Liver (tissue), 9 donors: ENCODE measurements around the gene RPS28. TPM values are rescaled to one million over a fixed set of nuclear protein-coding genes. Genes with fewer than 3 reads are reported as not detected.

ENCODE experiments used
- DNase-seq: peaks from one replicate; pipeline ENCODE4 v3.0.0-alpha.2; 2017; ENCODE audit warnings: low spot score
- H3K27ac ChIP-seq, 2 donors: one replicate each; pipeline ENCODE4 v1.7.0; 2013; ENCODE audit warnings: inconsistent platforms in 2 of 2, low read length in 2 of 2, control low read depth in 1 of 2, low read depth in 1 of 2, mild to moderate bottlenecking in 1 of 2
- H3K27me3 ChIP-seq, 4 donors: one replicate each; pipeline versions ENCODE4 v1.6.1 to v1.7.0; 2013; ENCODE audit warnings: low read length in 3 of 4, inconsistent platforms in 1 of 4, mild to moderate bottlenecking in 1 of 4, moderate library complexity in 1 of 4; ENCODE audit not compliant: control insufficient read depth in 4 of 4, insufficient read depth in 4 of 4
- H3K36me3 ChIP-seq, 4 donors: one replicate each; pipeline versions ENCODE4 v1.6.1 to v1.7.0; 2013; ENCODE audit warnings: low read length in 3 of 4, mild to moderate bottlenecking in 3 of 4, low read depth in 1 of 4, moderate library complexity in 1 of 4; ENCODE audit not compliant: control insufficient read depth in 4 of 4, insufficient read depth in 3 of 4
- H3K4me1 ChIP-seq, 4 donors: one replicate each; pipeline versions ENCODE4 v1.6.1 to v1.7.0; 2013; ENCODE audit warnings: low read length in 3 of 4, mild to moderate bottlenecking in 3 of 4, moderate library complexity in 1 of 4; ENCODE audit not compliant: control insufficient read depth in 4 of 4, insufficient read depth in 4 of 4
- H3K4me3 ChIP-seq, 3 donors: one replicate each; pipeline versions ENCODE4 v1.6.1 to v1.7.0; 2013; ENCODE audit warnings: low read length in 3 of 3, control low read depth in 1 of 3, low read depth in 1 of 3, mild to moderate bottlenecking in 1 of 3
- H3K9ac ChIP-seq, 2 donors: one replicate each; pipeline ENCODE4 v1.7.0; 2013; ENCODE audit warnings: low read length in 2 of 2, mild to moderate bottlenecking in 2 of 2, moderate library complexity in 2 of 2, control low read depth in 1 of 2, low read depth in 1 of 2
- H3K9me3 ChIP-seq, 4 donors: one replicate each; pipeline versions ENCODE4 v1.6.1 to v1.7.0; 2013; ENCODE audit warnings: low read length in 3 of 4; ENCODE audit not compliant: control insufficient read depth in 4 of 4
- ATF3 ChIP-seq: IDR thresholded peaks from 2 replicates; pipeline ENCODE4 v1.6.1; 2016; ENCODE audit warnings: antibody characterized with exemption
- CTCF ChIP-seq: fragments of 150-350 bp; IDR thresholded peaks from 2 replicates; pipeline ENCODE4 v1.5.1; 2017; ENCODE audit warnings: improper control_type of control experiment, low read depth, low read length; ENCODE audit not compliant: missing input control
- EGR1 ChIP-seq, 2 donors: IDR thresholded peaks; 2 replicates each; pipeline ENCODE4 v1.6.1; 2016 to 2018; ENCODE audit warnings: antibody characterized with exemption in 2 of 2, low read depth in 2 of 2
- FOXA1 ChIP-seq: IDR thresholded peaks from 2 replicates; pipeline ENCODE4 v1.6.1; 2016; ENCODE audit warnings: antibody characterized with exemption
- FOXA2 ChIP-seq: IDR thresholded peaks from 2 replicates; pipeline ENCODE4 v1.6.1; 2016; ENCODE audit warnings: antibody characterized with exemption
- GABPA ChIP-seq, 2 donors: IDR thresholded peaks in 1 of 2; conservative IDR thresholded peaks in 1 of 2; 2 replicates each; pipeline ENCODE4 v1.6.1; 2016; ENCODE audit warnings: antibody characterized with exemption in 2 of 2, mild to moderate bottlenecking in 1 of 2, moderate library complexity in 1 of 2
- HNF4A ChIP-seq, 2 donors: conservative IDR thresholded peaks; 2 replicates each; pipeline ENCODE4 v1.6.1; 2016; ENCODE audit warnings: antibody characterized with exemption in 2 of 2, mild to moderate bottlenecking in 2 of 2
- HNF4G ChIP-seq: IDR thresholded peaks from 2 replicates; pipeline ENCODE4 v1.6.1; 2016; ENCODE audit warnings: antibody characterized with exemption
- JUND ChIP-seq, 2 donors: IDR thresholded peaks; 2 replicates each; pipeline ENCODE4 v1.6.1; 2016; ENCODE audit warnings: antibody characterized with exemption in 2 of 2
- MAX ChIP-seq: IDR thresholded peaks from 2 replicates; pipeline ENCODE4 v1.6.1; 2016; ENCODE audit warnings: antibody characterized with exemption
- NR2F2 ChIP-seq: IDR thresholded peaks from 2 replicates; pipeline ENCODE4 v1.6.1; 2016; ENCODE audit warnings: antibody characterized with exemption
- RAD21 ChIP-seq, 2 donors: IDR thresholded peaks; 2 replicates each; pipeline ENCODE4 v1.6.1; 2016; ENCODE audit warnings: antibody characterized with exemption in 2 of 2, mild to moderate bottlenecking in 2 of 2
- REST ChIP-seq: IDR thresholded peaks from 2 replicates; pipeline ENCODE4 v1.6.1; 2016; ENCODE audit warnings: antibody characterized with exemption, mild to moderate bottlenecking
- RXRA ChIP-seq, 2 donors: IDR thresholded peaks; 2 replicates each; pipeline ENCODE4 v1.6.1; 2017 to 2018; ENCODE audit warnings: antibody characterized with exemption in 2 of 2, mild to moderate bottlenecking in 1 of 2
- SP1 ChIP-seq: IDR thresholded peaks from 2 replicates; pipeline ENCODE4 v1.6.1; 2018; ENCODE audit warnings: antibody characterized with exemption, mild to moderate bottlenecking
- TAF1 ChIP-seq: conservative IDR thresholded peaks from 2 replicates; pipeline ENCODE4 v1.6.1; 2016; ENCODE audit warnings: antibody characterized with exemption, mild to moderate bottlenecking
- YY1 ChIP-seq: IDR thresholded peaks from 2 replicates; pipeline ENCODE4 v1.6.1; 2016; ENCODE audit warnings: antibody characterized with exemption, mild to moderate bottlenecking
- ZBTB33 ChIP-seq: IDR thresholded peaks from 2 replicates; pipeline ENCODE4 v1.6.1; 2016; ENCODE audit warnings: antibody characterized with exemption
- WGBS: extraction: QIAGEN DNeasy Blood & Tissue Kit; methylation state at CpG from one replicate; pipeline ENCODE4 v1.1.7; 2013; 5-methylcytosine and 5-hydroxymethylcytosine counted together
- polyA plus RNA-seq, 2 donors: library from polyadenylated mRNA; stranded (reverse) in 1 of 2; unstranded in 1 of 2; fragments of 200-250 nt in 1 of 2; fragments of >200 nt in 1 of 2; fragmentation: Nextera tagmentation in 1 of 2; extraction: Ambion mirVana in 1 of 2; gene quantifications; one replicate each; pipeline versions ENCODE4 v1.2.1 to v1.2.3, GENCODE V29; 2013 to 2015
- total RNA-seq, 2 donors: library from RNA; depleted of rRNA; stranded (reverse); fragments of >200 nt; gene quantifications; one replicate each; pipeline ENCODE4 v1.2.3, GENCODE V29; 2014
- donor health status: healthy.
- donor health status: healthy.
- donor health status: healthy.
- donor health status: healthy.
- donor health status: healthy.

Gene RPS28
- total and polyA plus RNA-seq, 4 donors, result 74.7 to 467 (median 265) TPM

- no peak for TF ChIP-seq FOXA1
- peak; percentile 36 to 40 for TF ChIP-seq RAD21 (IDR thresholded peaks at IDR 0.05)
- peak; percentile 83 for TF ChIP-seq SP1
- no peak for TF ChIP-seq YY1
- peak; percentile 17 for TF ChIP-seq NR2F2
- TF ChIP-seq GABPA (IDR thresholded peaks at IDR 0.05 in 1 of 2, conservative IDR thresholded peaks at IDR 0.05 in 1 of 2), result peak in 1 of 2 donors; percentile 15
- TF ChIP-seq JUND (IDR thresholded peaks at IDR 0.05), result peak; percentile 42 to 80
- peak; percentile 42 for TF ChIP-seq FOXA2
- peak; percentile 91 for TF ChIP-seq HNF4A (conservative IDR thresholded peaks at IDR 0.05)
- peak; percentile 66 for TF ChIP-seq MAX
- no peak for TF ChIP-seq TAF1
- TF ChIP-seq EGR1 (IDR thresholded peaks at IDR 0.05; ENCODE audit: low read depth in 2 of 2), result no peak
- TF ChIP-seq ATF3, result peak; percentile 38
- TF ChIP-seq ZBTB33, result peak; percentile 77
- TF ChIP-seq HNF4G, result peak; percentile 49
- TF ChIP-seq REST, result peak; percentile 38
- TF ChIP-seq CTCF, result no peak
- TF ChIP-seq RXRA (IDR thresholded peaks at IDR 0.05), result peak; percentile 82 to 95
- no peaks in the 10 kb centered on the region for H3K9me3 ChIP-seq
- H3K27ac ChIP-seq, result peak overlapping the region; percentile 39 to 79
- no peak for DNase-seq
- H3K9ac ChIP-seq, result no peak overlapping the region
- no peaks in the 10 kb centered on the region for H3K36me3 ChIP-seq
- H3K27me3 ChIP-seq, result no peaks in the 10 kb centered on the region
- 38% methylated on average over 4 of the region's 4 CpGs for WGBS
- no peak overlapping the region for H3K4me3 ChIP-seq
- peaks cover 4 to 39% (median 13%) of the 10 kb centered on the region in 4 donors for H3K4me1 ChIP-seq
These were observed 35.8 kb downstream of the RPS28 start for GRCh38 chr19:8357007-8357521.
